ENCODE results near the gene SMCHD1. TPM values are rescaled to one million over a fixed set of nuclear protein-coding genes. Genes with fewer than 3 reads are reported as not detected.
A peak's percentile ranks its signal among the peaks of the same experiment; 100 is the strongest.

The SMCHD1 gene
- total and polyA plus RNA-seq, 3 donors from 2014 or later = 46.6 to 111 (median 87.2) TPM

DNA sequence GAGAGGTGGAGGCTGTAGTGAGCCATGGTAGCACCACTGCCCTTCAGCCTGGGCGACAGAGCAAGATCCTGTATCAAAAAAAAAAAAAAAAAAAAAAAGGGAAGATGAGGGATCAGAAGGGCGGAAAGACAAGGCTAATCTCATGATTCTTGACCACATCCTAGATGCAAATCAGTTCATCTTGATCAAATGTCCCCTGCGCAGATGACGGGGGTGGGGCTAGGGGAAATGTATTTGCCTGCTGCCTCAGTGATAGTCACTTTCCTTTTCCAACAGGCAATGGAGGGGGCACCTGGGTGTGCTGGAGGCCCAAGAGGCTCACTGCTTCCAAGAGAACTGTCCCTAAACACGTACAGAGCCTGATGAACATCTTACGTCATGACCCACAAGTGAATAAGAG is 187.6 kb downstream of the SMCHD1 start:
- 74 to 89% methylated on average over 6 of the region's 6 CpGs for WGBS, 2 donors
- TF ChIP-seq POLR2A (IDR thresholded peaks at IDR 0.05) = no peak
- TF ChIP-seq, protein P1, sequence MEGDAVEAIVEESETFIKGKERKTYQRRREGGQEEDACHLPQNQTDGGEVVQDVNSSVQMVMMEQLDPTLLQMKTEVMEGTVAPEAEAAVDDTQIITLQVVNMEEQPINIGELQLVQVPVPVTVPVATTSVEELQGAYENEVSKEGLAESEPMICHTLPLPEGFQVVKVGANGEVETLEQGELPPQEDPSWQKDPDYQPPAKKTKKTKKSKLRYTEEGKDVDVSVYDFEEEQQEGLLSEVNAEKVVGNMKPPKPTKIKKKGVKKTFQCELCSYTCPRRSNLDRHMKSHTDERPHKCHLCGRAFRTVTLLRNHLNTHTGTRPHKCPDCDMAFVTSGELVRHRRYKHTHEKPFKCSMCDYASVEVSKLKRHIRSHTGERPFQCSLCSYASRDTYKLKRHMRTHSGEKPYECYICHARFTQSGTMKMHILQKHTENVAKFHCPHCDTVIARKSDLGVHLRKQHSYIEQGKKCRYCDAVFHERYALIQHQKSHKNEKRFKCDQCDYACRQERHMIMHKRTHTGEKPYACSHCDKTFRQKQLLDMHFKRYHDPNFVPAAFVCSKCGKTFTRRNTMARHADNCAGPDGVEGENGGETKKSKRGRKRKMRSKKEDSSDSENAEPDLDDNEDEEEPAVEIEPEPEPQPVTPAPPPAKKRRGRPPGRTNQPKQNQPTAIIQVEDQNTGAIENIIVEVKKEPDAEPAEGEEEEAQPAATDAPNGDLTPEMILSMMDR (IDR thresholded peaks at IDR 0.05) = no peak

DNA sequence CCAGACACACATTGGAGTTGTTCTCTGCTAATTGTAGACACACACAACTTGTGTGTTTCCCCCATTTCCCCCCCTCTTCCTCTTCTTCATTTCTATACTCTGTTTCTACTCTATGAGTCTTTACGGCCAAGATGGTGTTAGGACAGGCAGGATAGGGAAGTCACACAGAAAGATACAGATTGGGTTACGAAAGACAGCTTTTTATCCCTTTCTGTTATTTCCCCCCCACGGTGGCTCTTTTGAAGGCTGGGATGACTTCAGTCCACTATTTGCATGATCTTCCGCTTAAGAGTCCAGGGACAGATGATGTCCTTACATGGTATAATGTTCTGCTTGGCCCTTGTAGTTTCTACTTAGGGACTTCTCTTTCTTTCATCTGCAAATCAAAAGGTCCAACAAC is 189.6 kb downstream of the SMCHD1 start:
- intact Hi-C loops (cut with DNase I; ENCODE audit: low total_unique reads) = no loop called here
- DNase-seq = no peak
- no peak for TF ChIP-seq POLR2A (IDR thresholded peaks at IDR 0.05)
- TF ChIP-seq, protein P1 (IDR thresholded peaks at IDR 0.05) = no peak
- H3K4me3 ChIP-seq = no peak overlapping the region
- H3K27ac ChIP-seq = no peak overlapping the region
- peaks cover 11% of the 10 kb centered on the region for H3K4me1 ChIP-seq
- 80 to 87% methylated on average over 4 of the region's 4 CpGs for WGBS, 2 donors
- no peaks in the 10 kb centered on the region for H3K9me3 ChIP-seq
- no peaks in the 10 kb centered on the region for H3K36me3 ChIP-seq (ENCODE audit: low read depth, missing control alignments)
- no peaks in the 10 kb centered on the region for H3K27me3 ChIP-seq

More for the DNA sequence above, 187.6 kb downstream of the SMCHD1 start:
- Histone ChIP-seq H3K27ac (no peak overlapping the region), H3K27me3 (no peaks in the 10 kb centered on the region), H3K4me1 (peaks cover 7% of the 10 kb centered on the region), H3K4me3 (no peak overlapping the region), H3K36me3 (ENCODE audit: low read depth, missing control alignments) (no peaks in the 10 kb centered on the region), H3K9me3 (no peaks in the 10 kb centered on the region)
- peak; percentile 42 for DNase-seq
- intact Hi-C loops (cut with DNase I; ENCODE audit: low total_unique reads) = no loop called here

DNA sequence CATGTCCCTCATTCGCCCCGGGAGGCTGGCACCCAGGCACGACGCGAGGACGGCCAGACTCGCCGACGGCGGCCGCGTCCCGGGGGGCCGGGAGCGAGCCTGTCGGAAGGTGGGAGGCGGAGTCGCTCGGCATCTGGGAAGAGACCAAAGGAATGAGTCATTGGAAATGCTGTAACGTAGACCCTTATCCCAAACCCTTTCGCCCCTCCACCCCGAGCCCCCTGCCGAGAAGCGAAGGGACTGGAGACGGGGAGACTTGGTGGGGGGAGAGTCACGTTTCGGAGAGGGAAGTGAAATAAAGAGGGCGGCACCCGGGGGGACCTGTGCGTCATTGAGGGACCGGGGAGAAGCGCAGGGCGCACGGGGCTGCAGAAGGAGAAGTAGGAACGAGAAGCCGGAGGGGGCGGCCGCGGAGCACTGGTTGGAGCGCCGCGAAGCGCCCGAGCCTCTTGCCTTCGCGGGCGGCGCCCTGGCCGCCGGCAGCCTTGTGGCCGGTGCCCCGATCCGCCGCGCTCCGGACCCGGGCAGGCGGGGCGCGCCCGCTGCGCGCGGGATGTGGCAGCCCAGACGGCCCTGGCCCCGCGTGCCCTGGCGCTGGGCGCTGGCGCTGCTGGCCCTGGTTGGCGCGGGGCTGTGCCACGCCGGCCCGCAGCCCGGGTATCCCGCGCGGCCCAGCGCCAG is 191.2 kb downstream of the SMCHD1 start, which contains the start of gene EMILIN2:
TSS of gene EMILIN2 (plus strand) at position 371 of the 681 bp plus-strand sequence. CDS start at position 554, 183 bp downstream.
- H3K4me1 ChIP-seq = peaks cover 11% of the 10 kb centered on the region
- peak within 1 kb of the TSS; percentile 75 to 77 for H3K27ac ChIP-seq
- TF ChIP-seq, protein P1 (IDR thresholded peaks at IDR 0.05) = no peak
- no peak for TF ChIP-seq POLR2A (IDR thresholded peaks at IDR 0.05)
- intact Hi-C loops (cut with DNase I; ENCODE audit: low total_unique reads) = no loop called here
- H3K27me3 ChIP-seq = no peaks in the 10 kb centered on the region
- peak within 1 kb of the TSS; percentile 46 to 67 for H3K4me3 ChIP-seq
- WGBS, 2 donors = 1% methylated on average over 24 to 63 of the region's 80 CpGs
- H3K36me3 ChIP-seq (ENCODE audit: low read depth, missing control alignments) = no peaks in the 10 kb centered on the region
- DNase-seq = peak; percentile 76
- H3K9me3 ChIP-seq = no peaks in the 10 kb centered on the region

DNA sequence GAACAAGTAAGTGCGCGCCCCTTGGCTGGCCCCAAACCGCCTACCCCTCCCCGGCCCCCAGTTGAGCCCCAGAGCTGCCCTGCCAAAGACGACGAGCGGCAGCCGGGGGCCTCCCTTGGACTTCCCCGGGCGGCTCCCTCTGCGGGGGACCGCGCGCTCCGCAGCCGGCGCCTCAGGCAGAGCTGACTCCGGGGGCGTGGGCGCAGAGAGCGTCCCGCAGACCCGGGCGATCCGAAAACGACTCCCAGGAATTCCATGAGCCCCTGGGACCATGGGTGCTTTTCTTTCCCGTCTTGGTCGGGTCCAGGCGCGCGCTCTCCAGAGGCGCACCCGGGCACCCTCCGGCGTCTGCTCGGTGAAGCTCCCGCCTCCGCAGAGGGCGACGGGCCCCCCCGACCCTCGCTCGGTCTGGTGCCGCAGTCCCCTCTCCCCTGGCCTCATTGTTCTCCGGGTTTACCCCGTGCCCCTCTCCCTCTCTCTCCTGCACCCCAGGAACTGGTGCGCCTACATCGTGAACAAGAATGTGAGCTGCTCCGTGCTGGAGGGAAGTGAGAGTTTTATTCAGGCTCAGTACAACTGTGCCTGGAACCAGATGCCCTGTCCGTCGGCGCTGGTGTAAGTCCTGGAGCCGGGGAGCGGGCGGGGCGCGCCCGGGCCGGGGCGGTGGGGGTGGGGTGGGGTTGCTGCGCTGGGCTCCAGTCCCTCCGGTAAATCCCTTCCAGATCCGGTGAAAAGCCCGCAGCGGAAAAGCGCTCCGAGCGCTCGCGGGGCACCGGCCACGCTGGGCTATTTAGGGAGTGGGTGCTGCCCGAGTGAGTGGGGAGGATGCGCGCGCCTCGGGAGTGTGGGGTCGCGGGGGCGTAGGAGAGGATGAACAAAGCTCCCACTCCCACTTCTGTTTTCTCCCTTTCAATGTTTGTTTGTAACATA is 192.1 kb downstream of the SMCHD1 start:
- peak; percentile 24 for DNase-seq
- peaks cover 11% of the 10 kb centered on the region for H3K4me1 ChIP-seq
- H3K36me3 ChIP-seq (ENCODE audit: low read depth, missing control alignments) = no peaks in the 10 kb centered on the region
- WGBS, 2 donors = 0 to 1% methylated on average over 25 to 62 of the region's 80 CpGs
- intact Hi-C loops (cut with DNase I; ENCODE audit: low total_unique reads) = no loop called here
- H3K27me3 ChIP-seq = no peaks in the 10 kb centered on the region
- peak overlapping the region; percentile 75 to 77 for H3K27ac ChIP-seq
- peak overlapping the region; percentile 46 to 67 for H3K4me3 ChIP-seq
- TF ChIP-seq, protein P1 (IDR thresholded peaks at IDR 0.05) = no peak
- TF ChIP-seq POLR2A (IDR thresholded peaks at IDR 0.05) = no peak
- H3K9me3 ChIP-seq = no peaks in the 10 kb centered on the region
